Common myeloid progenitor, CD34-positive (primary cell): ENCODE measurements around the gene RLF.
"Not testable (repeated sequence)": the region's sequence is repeated elsewhere in the genome, so short reads cannot be mapped to it uniquely, and the experiment has no call there.

Experiments used
- CTCF ChIA-PET: fragments of 350-600 bp; sonication (Branson Sonifier 250); formaldehyde crosslinking; loops from one replicate; lab custom pipeline; 2021; ENCODE audit warnings: antibody characterized with exemption; lab: Charles Lee
- POLR2A ChIA-PET: fragments of 350-600 bp; sonication (Branson Sonifier 250); formaldehyde crosslinking; loops from one replicate; lab custom pipeline; 2021; ENCODE audit warnings: antibody characterized with exemption; lab: Charles Lee
- DNase-seq, 3 donors: peaks; one replicate each; pipeline versions ENCODE4 v3.0.0 to v3.0.0-alpha.2; 2013
- H3K27ac ChIP-seq, 2 experiments: 1 replicate in 1 of 2; 2 replicates in 1 of 2; pipeline ENCODE4 v1.7.0; 2013; ENCODE audit warnings: inconsistent platforms in 2 of 2, low read length in 2 of 2, mild to moderate bottlenecking in 2 of 2, low read depth in 1 of 2, moderate library complexity in 1 of 2; ENCODE audit not compliant: severe bottlenecking in 2 of 2, insufficient read depth in 1 of 2, poor library complexity in 1 of 2
- H3K27me3 ChIP-seq, 5 experiments: replicated peaks in 2 of 5; 1 replicate in 3 of 5; 2 replicates in 2 of 5; pipeline versions ENCODE4 v1.6.1 to v1.7.0; 2013; ENCODE audit warnings: low read length in 4 of 5, mild to moderate bottlenecking in 2 of 5, moderate library complexity in 2 of 5, inconsistent platforms in 1 of 5; ENCODE audit not compliant: insufficient read depth in 5 of 5, control insufficient read depth in 4 of 5
- H3K36me3 ChIP-seq, 4 experiments: 1 replicate in 2 of 4; 2 replicates in 2 of 4; pipeline versions ENCODE4 v1.6.1 to v1.7.0; 2013; ENCODE audit warnings: low read length in 3 of 4, control low read depth in 1 of 4, mild to moderate bottlenecking in 1 of 4; ENCODE audit not compliant: control insufficient read depth in 4 of 4, insufficient read depth in 4 of 4
- H3K4me1 ChIP-seq, 4 experiments: 1 replicate in 3 of 4; 2 replicates in 1 of 4; pipeline versions ENCODE4 v1.6.1 to v1.7.1; 2013; ENCODE audit warnings: low read length in 3 of 4, mild to moderate bottlenecking in 3 of 4, control low read depth in 1 of 4, inconsistent platforms in 1 of 4, moderate library complexity in 1 of 4; ENCODE audit not compliant: control insufficient read depth in 4 of 4, insufficient read depth in 4 of 4; ENCODE audit errors: control extremely low read depth in 1 of 4
- H3K4me3 ChIP-seq, 7 experiments: 1 replicate in 4 of 7; 2 replicates in 3 of 7; pipeline versions ENCODE4 v1.5.1 to v1.7.0; 2013; ENCODE audit warnings: mild to moderate bottlenecking in 7 of 7, low read length in 6 of 7, moderate library complexity in 6 of 7, inconsistent platforms in 2 of 7, low read depth in 2 of 7, control low read depth in 1 of 7; ENCODE audit not compliant: insufficient read depth in 4 of 7, control insufficient read depth in 1 of 7; ENCODE audit errors: extremely low read depth in 1 of 7
- H3K9me3 ChIP-seq, 5 experiments: 1 replicate in 4 of 5; 2 replicates in 1 of 5; pipeline versions ENCODE4 v1.6.1 to v1.7.1; 2013; ENCODE audit warnings: low read length in 4 of 5, mild to moderate bottlenecking in 2 of 5, inconsistent platforms in 1 of 5, low read depth in 1 of 5, moderate library complexity in 1 of 5; ENCODE audit not compliant: control insufficient read depth in 4 of 5, insufficient read depth in 2 of 5; ENCODE audit errors: control extremely low read depth in 1 of 5
- WGBS: methylation state at CpG from one replicate; pipeline ENCODE4 v1.1.5; 2013; ENCODE audit not compliant: insufficient coverage; 5-methylcytosine and 5-hydroxymethylcytosine counted together

The RLF gene

GRCh38 chr1:40167317-40167716 lies 6.1 kb downstream of the RLF start:
- ChIA-PET POLR2A (interaction anchor here (1.0 kb wide), 1 partner anchor 150 kb away, joined by 3 read pairs; the partner anchor contains the start of gene COL9A2), CTCF (interaction anchor here (2.1 to 2.4 kb wide), 2 partner anchors 15 to 89 kb away, joined by 4 to 6 read pairs; no protein-coding TSS in a partner anchor)
- H3K36me3 ChIP-seq: peaks cover 0 to 3% (median 0%) of the 10 kb centered on the region in 4 experiments
- 78% methylated on average over 4 of the region's 4 CpGs for WGBS
- DNase-seq: no peak
- no peak overlapping the region for H3K4me3 ChIP-seq
- H3K27ac ChIP-seq: no peak overlapping the region
- H3K27me3 ChIP-seq: no peaks in the 10 kb centered on the region
- H3K9me3 ChIP-seq: no peaks in the 10 kb centered on the region
- peaks cover 21 to 38% (median 26%) of the 10 kb centered on the region in 4 experiments for H3K4me1 ChIP-seq

DNA sequence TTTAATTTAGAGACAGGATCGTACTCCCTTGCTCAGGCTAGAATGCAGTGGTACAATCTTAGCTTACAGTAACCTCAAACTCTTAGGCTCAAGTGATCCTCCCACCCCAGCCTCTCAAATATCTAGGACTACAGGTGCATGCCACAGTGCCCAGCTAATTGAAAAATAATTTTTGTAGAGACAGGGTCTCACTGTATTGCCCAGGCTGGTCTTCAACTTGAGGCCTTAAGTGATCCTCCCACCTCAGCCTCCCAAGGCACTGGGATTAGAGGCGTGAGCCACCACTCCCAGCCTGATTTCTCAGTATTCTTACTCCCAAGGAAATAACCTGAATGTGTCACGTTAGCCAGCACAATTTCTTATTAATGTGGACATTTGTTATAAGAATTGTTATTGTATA lies 9.8 kb downstream of the RLF start:
- WGBS: no CpG with 5 or more reads among the region's 3 CpGs
- no peak overlapping the region for H3K27ac ChIP-seq
- no peaks in the 10 kb centered on the region for H3K27me3 ChIP-seq
- ChIA-PET POLR2A (no interaction called here), CTCF (interaction anchor here (0.8 to 2.5 kb wide), 5 partner anchors 10 to 27 kb away, joined by 3 to 8 read pairs (median 5); no protein-coding TSS in a partner anchor)
- peaks cover 0 to 5% (median 1%) of the 10 kb centered on the region in 4 experiments for H3K4me1 ChIP-seq
- DNase-seq: no peak
- no peaks in the 10 kb centered on the region for H3K9me3 ChIP-seq
- H3K36me3 ChIP-seq: no peaks in the 10 kb centered on the region
- no peak overlapping the region for H3K4me3 ChIP-seq

DNA sequence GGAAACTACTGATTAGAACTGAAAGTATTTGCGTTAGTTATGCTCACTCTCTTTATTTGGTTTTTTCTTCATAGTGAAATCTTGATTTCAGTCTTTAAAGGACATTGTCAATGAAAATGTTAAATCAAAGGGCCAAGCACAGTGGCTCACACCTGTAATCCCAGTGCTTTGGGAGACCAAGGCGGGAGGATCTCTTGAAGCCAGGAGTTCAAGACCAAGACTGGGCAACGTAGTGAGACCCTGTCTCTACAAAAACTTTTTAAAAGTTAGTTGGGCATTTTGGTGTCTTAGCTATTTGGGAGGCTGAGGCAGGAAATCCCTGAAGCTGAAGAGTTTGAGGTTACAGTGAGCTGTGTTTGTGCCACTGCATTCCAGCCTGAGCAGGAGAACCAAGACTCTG lies 13.6 kb downstream of the RLF start:
- no peak overlapping the region for H3K27ac ChIP-seq
- POLR2A ChIA-PET: interaction anchor here (0.6 kb wide), 1 partner anchor 71 kb away, joined by 3 read pairs; no protein-coding TSS in a partner anchor
- DNase-seq: no peak
- no peak overlapping the region for H3K4me3 ChIP-seq
- no peaks in the 10 kb centered on the region for H3K27me3 ChIP-seq
- peaks cover 0 to 2% (median 0%) of the 10 kb centered on the region in 4 experiments for H3K4me1 ChIP-seq
- no peaks in the 10 kb centered on the region for H3K9me3 ChIP-seq
- H3K36me3 ChIP-seq: peaks cover 0 to 3% (median 0%) of the 10 kb centered on the region in 4 experiments
- CTCF ChIA-PET: interaction anchor here (2.0 kb wide), 1 partner anchor 9 kb away, joined by 7 read pairs; no protein-coding TSS in a partner anchor
- 100% methylated on average over 2 of the region's 3 CpGs for WGBS

DNA sequence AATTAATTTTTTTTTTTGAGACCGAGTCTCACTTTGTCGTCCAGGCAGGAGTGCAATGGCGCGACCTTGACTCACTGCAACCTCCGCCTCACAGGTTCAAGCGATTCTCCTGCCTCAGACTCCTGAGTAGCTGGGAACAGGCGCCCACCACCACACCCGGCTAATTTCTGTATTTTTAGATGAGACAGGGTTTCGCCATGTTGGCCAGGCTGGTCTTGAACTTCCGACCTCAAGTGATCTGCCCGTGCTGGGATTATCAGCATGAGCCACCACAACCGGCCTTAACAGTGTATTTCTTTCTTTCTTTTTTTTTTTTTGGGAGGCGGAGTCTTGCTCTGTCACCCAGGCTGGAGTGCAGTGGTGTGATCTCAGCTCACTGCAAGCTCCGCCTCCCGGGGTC lies 15.8 kb downstream of the RLF start:
- 98% methylated on average over 12 of the region's 15 CpGs for WGBS
- DNase-seq, H3K9me3 ChIP-seq, H3K27me3 ChIP-seq, H3K4me3 ChIP-seq, CTCF ChIA-PET, H3K4me1 ChIP-seq, H3K27ac ChIP-seq, H3K36me3 ChIP-seq: not testable (repeated sequence)
- POLR2A ChIA-PET: interaction anchor here (0.6 kb wide), 1 partner anchor 14 kb away, joined by 3 read pairs; no protein-coding TSS in a partner anchor

GRCh38 chr1:40178200-40178599 lies 17.0 kb downstream of the RLF start:
- Histone ChIP-seq H3K27ac (no peak overlapping the region), H3K36me3 (peaks cover 0 to 3% (median 0%) of the 10 kb centered on the region in 4 experiments), H3K9me3 (no peaks in the 10 kb centered on the region), H3K4me1 (peaks cover 0 to 3% (median 2%) of the 10 kb centered on the region in 4 experiments), H3K4me3 (no peak overlapping the region), H3K27me3 (no peaks in the 10 kb centered on the region)
- no CpG with 5 or more reads among the region's 2 CpGs for WGBS
- ChIA-PET CTCF (interaction anchor here (1.2 to 1.4 kb wide), 3 partner anchors 24 to 34 kb away, joined by 4 to 7 read pairs (median 5); no protein-coding TSS in a partner anchor), POLR2A (no interaction called here)
- DNase-seq: no peak

GRCh38 chr1:40179496-40180089 lies 18.4 kb downstream of the RLF start:
- no peak overlapping the region for H3K4me3 ChIP-seq
- DNase-seq: no peak
- no peaks in the 10 kb centered on the region for H3K9me3 ChIP-seq
- peaks cover 0 to 3% (median 0%) of the 10 kb centered on the region in 4 experiments for H3K36me3 ChIP-seq
- ChIA-PET CTCF (interaction anchor here (1.9 kb wide), 1 partner anchor 17 kb away, joined by 7 read pairs; no protein-coding TSS in a partner anchor), POLR2A (no interaction called here)
- peaks cover 0 to 3% (median 3%) of the 10 kb centered on the region in 4 experiments for H3K4me1 ChIP-seq
- no CpG with 5 or more reads among the region's 3 CpGs for WGBS
- no peak overlapping the region for H3K27ac ChIP-seq
- H3K27me3 ChIP-seq: no peaks in the 10 kb centered on the region
